ENCODE measurements around the gene TNFSF11.

GRCh38 chr13:42525035-42525504 lies 48.9 kb upstream of the TNFSF11 start:
- TF ChIP-seq EZH2phosphoT487 (IDR thresholded peaks at IDR 0.05; ENCODE audit: low read length) (no peak), CTCF (IDR thresholded peaks at IDR 0.05; ENCODE audit: low read length) (no peak), EZH2 (optimal IDR thresholded peaks at IDR 0.05; ENCODE audit: low read depth, low read length) (no peak)
